ENCODE measurements around the gene HECTD1.
"Not testable (repeated sequence)": the region's sequence is repeated elsewhere in the genome, so short reads cannot be mapped to it uniquely, and the experiment has no call there.

HECTD1 gene

DNA sequence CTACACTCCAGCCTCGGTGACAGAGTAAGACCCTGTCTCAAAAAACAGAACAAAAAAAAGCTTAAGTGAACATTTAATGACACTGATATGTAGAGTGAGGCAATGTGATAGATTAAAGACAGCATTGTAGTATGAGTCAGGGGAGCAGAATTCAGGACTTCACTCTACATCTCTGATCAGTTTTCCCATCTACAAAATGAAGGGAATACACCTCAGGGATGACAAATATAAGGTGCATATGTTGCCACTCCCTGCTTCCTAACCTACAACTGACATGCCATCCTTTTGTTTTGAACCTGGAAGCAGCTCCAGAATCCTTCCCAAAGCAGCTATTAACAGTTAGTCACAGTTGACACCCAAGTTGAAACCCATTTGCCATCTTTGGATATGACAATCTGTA lies 150.6 kb downstream of the HECTD1 start:
- Histone ChIP-seq H3K27me3 (no peaks in the 10 kb centered on the region), H4K20me1 (no peaks in the 10 kb centered on the region), H3K4me2 (no peak overlapping the region), H3K27ac (no peak overlapping the region), H3K36me3 (no peaks in the 10 kb centered on the region), H3K9me3 (replicated peaks in 1 of 11) (no peaks in the 10 kb centered on the region), H3K4me1 (peaks cover 0 to 18% (median 6%) of the 10 kb centered on the region in 10 experiments; a peak in 10 of 20 replicates), H3K9ac (no peak overlapping the region), H3K4me3 (no peak overlapping the region)
- TF ChIP-seq Cebpa-rat (IDR thresholded peaks at IDR 0.05), result no peak

DNA sequence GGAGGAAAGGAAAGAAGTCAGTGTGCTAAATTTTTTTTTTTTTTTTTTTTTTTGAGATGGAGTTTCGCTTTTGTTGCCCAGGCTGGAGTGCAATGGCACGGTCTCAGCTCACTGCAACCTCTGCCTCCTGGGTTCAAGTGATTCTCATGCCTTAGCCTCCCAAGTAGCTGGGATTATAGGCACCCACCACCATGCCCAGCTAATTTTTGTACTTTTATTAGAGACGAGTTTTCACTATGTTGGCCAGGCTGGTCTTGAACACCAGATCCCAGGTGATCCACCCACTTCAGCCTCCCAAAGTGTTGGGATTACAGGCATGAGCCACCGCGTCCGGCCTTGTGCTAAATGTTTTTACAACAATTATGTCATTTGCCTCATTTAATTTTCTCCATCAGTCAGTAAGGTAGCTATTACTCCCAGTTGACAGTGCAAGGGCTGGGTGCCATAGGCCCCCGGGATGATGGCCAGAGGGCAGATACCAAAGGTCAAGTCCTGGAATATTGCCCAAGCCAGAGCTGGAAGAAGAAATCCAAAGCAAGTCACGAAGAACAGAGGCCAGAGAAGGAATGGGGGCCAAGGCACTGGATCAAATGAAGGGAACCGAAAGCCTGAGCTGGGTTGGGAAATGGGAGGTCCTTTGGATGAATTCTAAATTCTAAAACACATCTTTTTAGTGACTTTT lies 154.5 kb downstream of the HECTD1 start:
- H3K4me1 ChIP-seq; H3K36me3 ChIP-seq; H3K4me3 ChIP-seq; H3K9me3 ChIP-seq (replicated peaks in 1 of 11); H3K27me3 ChIP-seq; H3K9ac ChIP-seq; H4K20me1 ChIP-seq; H3K4me2 ChIP-seq; H3K27ac ChIP-seq: not testable (repeated sequence)

DNA sequence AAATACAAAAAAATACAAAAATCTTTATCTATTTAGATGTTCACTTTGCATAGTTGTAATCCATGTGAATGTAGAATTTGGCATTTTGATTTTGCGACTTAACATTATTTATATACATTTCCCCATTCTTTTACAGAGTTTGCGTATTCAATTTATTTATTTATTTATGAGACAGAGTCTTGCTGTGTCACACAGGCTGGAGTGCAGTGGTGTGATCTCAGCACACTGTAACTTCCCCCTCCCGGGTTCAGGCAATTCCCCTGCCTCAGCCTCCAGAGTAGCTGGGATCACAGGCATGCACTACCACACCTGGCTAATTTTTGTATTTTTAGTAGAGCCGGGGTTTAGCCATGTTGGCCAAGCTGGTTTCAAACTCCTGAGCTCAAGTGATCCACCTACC lies 156.1 kb downstream of the HECTD1 start:
- Histone ChIP-seq H3K4me1 (peaks cover 0 to 16% (median 0%) of the 10 kb centered on the region in 10 experiments; a peak in 3 of 20 replicates), H3K9me3 (replicated peaks in 1 of 11) (peaks cover 0 to 6% (median 0%) of the 10 kb centered on the region in 11 experiments; a peak in 3 of 22 replicates), H3K36me3 (no peaks in the 10 kb centered on the region), H4K20me1 (no peaks in the 10 kb centered on the region), H3K9ac (no peak overlapping the region), H3K4me2 (no peak overlapping the region), H3K27me3 (no peaks in the 10 kb centered on the region), H3K4me3 (no peak overlapping the region), H3K27ac (no peak overlapping the region)
- no peak for TF ChIP-seq Cebpa-rat (IDR thresholded peaks at IDR 0.05)

DNA sequence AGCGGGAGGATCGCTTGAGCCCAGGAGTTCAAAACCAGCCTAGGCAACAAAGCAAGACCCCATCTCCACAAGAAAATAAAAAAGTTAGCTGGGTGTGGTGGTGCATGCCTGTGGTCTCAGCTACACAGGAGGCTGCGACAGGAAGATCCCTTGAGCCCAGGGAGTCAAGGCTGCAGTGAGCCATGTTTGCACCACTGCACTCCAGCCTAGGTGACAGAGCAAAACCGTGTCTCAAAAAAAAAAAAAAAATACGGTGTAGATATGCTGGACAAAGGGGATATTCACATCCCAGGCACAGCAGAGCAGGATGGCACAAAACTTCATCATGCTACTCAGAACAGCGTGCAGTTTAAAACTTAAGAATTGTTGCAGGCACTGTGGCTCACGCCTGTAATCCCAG lies 156.6 kb downstream of the HECTD1 start:
- H3K4me3 ChIP-seq, result no peak overlapping the region
- H3K36me3 ChIP-seq, result no peaks in the 10 kb centered on the region
- no peaks in the 10 kb centered on the region for H3K27me3 ChIP-seq
- H3K4me2 ChIP-seq, result no peak overlapping the region
- no peak overlapping the region for H3K9ac ChIP-seq
- H4K20me1 ChIP-seq, result no peaks in the 10 kb centered on the region
- peaks cover 0 to 8% (median 0%) of the 10 kb centered on the region in 11 experiments; a peak in 3 of 22 replicates for H3K9me3 ChIP-seq (replicated peaks in 1 of 11)
- H3K27ac ChIP-seq, result no peak overlapping the region
- TF ChIP-seq Cebpa-rat (IDR thresholded peaks at IDR 0.05), result no peak
- peaks cover 0 to 16% (median 0%) of the 10 kb centered on the region in 10 experiments; a peak in 3 of 20 replicates for H3K4me1 ChIP-seq
